NOMO-1 treated with DMSO at 0.1 percent for 48 hours (cell line): Measurements from ENCODE around the gene STAM2.
"Not testable (repeated sequence)": the region's sequence is repeated elsewhere in the genome, so short reads cannot be mapped to it uniquely, and the experiment has no call there.

Experiments
- DNase-seq: peaks from one replicate; lab custom pipeline; 2025; ENCODE audit not compliant: unreplicated experiment; lab: John Stamatoyannopoulos, UW

The STAM2 gene

GRCh38 chr2:152114366-152114765, 61.2 kb downstream of the STAM2 start:
- DNase-seq = no peak

GRCh38 chr2:152107140-152107539, 68.4 kb downstream of the STAM2 start:
- not testable (repeated sequence) for DNase-seq

- DNase-seq = no peak
These were observed 69.1 kb downstream of the STAM2 start for GRCh38 chr2:152106464-152106863.

GRCh38 chr2:152103271-152103670, 72.3 kb downstream of the STAM2 start:
- DNase-seq = no peak

GRCh38 chr2:152100961-152101360, 74.6 kb downstream of the STAM2 start:
- DNase-seq = no peak

GRCh38 chr2:152099367-152100050, 76.1 kb downstream of the STAM2 start:
- DNase-seq = peak; percentile 25

- DNase-seq = no peak
These were observed 76.8 kb downstream of the STAM2 start, which contains the start of gene CACNB4 for GRCh38 chr2:152098496-152099366. Gene CACNB4 (minus strand): TSS chr2:152099044.

GRCh38 chr2:152097801-152098495, 77.6 kb downstream of the STAM2 start:
- no peak for DNase-seq

GRCh38 chr2:152097290-152097800, 78.2 kb downstream of the STAM2 start:
- DNase-seq = no peak

GRCh38 chr2:152095146-152095545, 80.4 kb downstream of the STAM2 start:
- DNase-seq = no peak

- no peak for DNase-seq
These were observed 81.5 kb downstream of the STAM2 start for GRCh38 chr2:152094014-152094413.

- no peak for DNase-seq
These were observed 82.1 kb downstream of the STAM2 start for GRCh38 chr2:152093464-152093863.

GRCh38 chr2:152092095-152092494, 83.5 kb downstream of the STAM2 start:
- no peak for DNase-seq

GRCh38 chr2:152090726-152091125, 84.8 kb downstream of the STAM2 start:
- not testable (repeated sequence) for DNase-seq

- peak; percentile 75 for DNase-seq
These were observed 86.3 kb downstream of the STAM2 start for GRCh38 chr2:152089238-152089637.

- no peak for DNase-seq
These were observed 87.6 kb downstream of the STAM2 start for GRCh38 chr2:152088006-152088405.

GRCh38 chr2:152086231-152086630, 89.3 kb downstream of the STAM2 start:
- DNase-seq = no peak

- no peak for DNase-seq
These were observed 91.5 kb downstream of the STAM2 start for GRCh38 chr2:152084076-152084475.

- DNase-seq = no peak
These were observed 92.2 kb downstream of the STAM2 start for GRCh38 chr2:152083202-152083875.

GRCh38 chr2:152078662-152079061, 96.9 kb downstream of the STAM2 start:
- no peak for DNase-seq

GRCh38 chr2:152078023-152078422, 97.5 kb downstream of the STAM2 start:
- DNase-seq = no peak
